ENCODE results near the gene PMS1. TPM values are rescaled to one million over a fixed set of nuclear protein-coding genes. Genes with fewer than 3 reads are reported as not detected.

Gene PMS1
- total RNA-seq, 3 donors from 2014 or later (not counting 1 experiment from before 2014, with no cell fraction given) = 28.9 to 32.3 (median 29.1) TPM

DNA sequence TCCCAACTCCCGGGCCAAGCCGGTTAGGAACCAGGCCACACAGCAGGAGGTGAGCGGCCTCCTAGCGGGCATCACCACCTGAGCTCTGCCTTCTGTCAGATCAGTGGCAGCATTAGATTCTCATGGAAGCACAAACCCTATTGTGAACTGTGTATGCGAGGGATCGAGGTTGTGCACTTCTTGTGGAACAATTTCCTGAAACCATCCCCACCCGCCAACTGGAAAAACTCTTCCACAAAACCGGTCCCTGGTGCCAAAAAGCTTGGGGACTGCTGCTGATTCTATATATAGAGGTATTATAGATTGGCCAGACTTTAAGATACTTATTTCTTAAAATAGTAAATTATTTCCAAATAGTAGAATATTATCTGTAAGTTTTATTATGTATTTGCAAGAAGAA, 89.4 kb downstream of the PMS1 start:
- Mint-ChIP-seq H3K4me3 (no peak overlapping the region), H3K36me3 (no peaks in the 10 kb centered on the region), H3K27ac (no peak overlapping the region), H3K9me3 (peaks cover 2% of the 10 kb centered on the region in 2 donors), H3K27me3 (ENCODE audit: low read depth in 2 of 2) (no peaks in the 10 kb centered on the region), H3K4me1 (peaks cover 10 to 12% of the 10 kb centered on the region in 2 donors)
- no peaks in the 10 kb centered on the region for H3K27me3 ChIP-seq (ENCODE audit: control insufficient read depth, insufficient read depth, low read length)
- H3K4me3 ChIP-seq (ENCODE audit: low read length) = no peak overlapping the region
- DNase-seq = no peak
- intact Hi-C loops (cut with micrococcal nuclease) = no loop called here
- TF ChIP-seq, protein P1, sequence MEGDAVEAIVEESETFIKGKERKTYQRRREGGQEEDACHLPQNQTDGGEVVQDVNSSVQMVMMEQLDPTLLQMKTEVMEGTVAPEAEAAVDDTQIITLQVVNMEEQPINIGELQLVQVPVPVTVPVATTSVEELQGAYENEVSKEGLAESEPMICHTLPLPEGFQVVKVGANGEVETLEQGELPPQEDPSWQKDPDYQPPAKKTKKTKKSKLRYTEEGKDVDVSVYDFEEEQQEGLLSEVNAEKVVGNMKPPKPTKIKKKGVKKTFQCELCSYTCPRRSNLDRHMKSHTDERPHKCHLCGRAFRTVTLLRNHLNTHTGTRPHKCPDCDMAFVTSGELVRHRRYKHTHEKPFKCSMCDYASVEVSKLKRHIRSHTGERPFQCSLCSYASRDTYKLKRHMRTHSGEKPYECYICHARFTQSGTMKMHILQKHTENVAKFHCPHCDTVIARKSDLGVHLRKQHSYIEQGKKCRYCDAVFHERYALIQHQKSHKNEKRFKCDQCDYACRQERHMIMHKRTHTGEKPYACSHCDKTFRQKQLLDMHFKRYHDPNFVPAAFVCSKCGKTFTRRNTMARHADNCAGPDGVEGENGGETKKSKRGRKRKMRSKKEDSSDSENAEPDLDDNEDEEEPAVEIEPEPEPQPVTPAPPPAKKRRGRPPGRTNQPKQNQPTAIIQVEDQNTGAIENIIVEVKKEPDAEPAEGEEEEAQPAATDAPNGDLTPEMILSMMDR (IDR thresholded peaks at IDR 0.05) = no peak
- 99% methylated on average over 5 of the region's 8 CpGs for WGBS (ENCODE audit: insufficient coverage)
- H3K27ac ChIP-seq (ENCODE audit: low read length) = no peak overlapping the region
- H3K9me3 ChIP-seq (ENCODE audit: control insufficient read depth, insufficient read depth, low read length) = no peaks in the 10 kb centered on the region
- no peaks in the 10 kb centered on the region for H3K4me1 ChIP-seq (ENCODE audit: control insufficient read depth, insufficient read depth, low read length)
- H3K36me3 ChIP-seq (ENCODE audit: control insufficient read depth, insufficient read depth, low read length) = peaks cover 2% of the 10 kb centered on the region
- ATAC-seq = no peak

DNA sequence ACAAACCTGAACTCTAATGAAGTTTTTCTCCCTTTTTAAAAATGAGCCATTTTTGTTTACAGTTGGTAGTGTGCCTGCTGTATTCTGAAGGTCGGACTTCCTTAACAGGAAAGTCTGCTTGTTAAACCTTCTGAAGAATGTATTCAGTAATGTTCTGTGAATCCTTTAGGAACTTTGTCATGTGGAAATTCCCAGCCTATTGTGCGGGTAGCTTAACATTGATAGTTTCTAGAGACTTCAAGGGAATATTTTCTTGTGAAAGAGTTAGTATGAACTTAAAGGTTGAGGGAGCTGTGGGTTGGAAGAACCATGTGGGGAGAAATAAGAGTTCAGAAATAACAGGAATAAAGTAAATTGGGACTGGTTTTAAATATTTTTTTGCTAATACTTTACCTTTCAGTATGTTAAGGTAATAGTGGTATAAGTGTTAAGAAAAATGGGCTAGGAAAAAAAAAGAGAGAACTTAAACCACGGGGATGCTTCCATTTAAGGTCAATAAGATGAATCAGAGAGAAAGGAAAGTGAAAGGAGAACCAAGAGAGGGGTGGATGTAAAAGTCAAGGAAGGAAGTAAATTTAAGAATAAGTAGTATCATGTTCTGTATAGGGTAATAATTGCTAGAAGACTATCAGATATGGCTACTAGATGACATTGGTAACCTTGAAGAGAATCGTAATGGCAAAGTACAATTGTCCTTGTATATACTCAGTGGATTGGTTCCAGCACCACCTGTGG, 90.5 kb downstream of the PMS1 start:
- H3K36me3 ChIP-seq (ENCODE audit: control insufficient read depth, insufficient read depth, low read length) = peaks cover 2% of the 10 kb centered on the region
- H3K4me1 ChIP-seq (ENCODE audit: control insufficient read depth, insufficient read depth, low read length) = no peaks in the 10 kb centered on the region
- peak; percentile 46 to 62 (median 59) for ATAC-seq
- H3K4me3 Mint-ChIP-seq = peak overlapping the region; percentile 11
- H3K27me3 Mint-ChIP-seq (ENCODE audit: low read depth in 2 of 2) = no peaks in the 10 kb centered on the region
- H3K36me3 Mint-ChIP-seq = no peaks in the 10 kb centered on the region
- TF ChIP-seq, protein P1 (IDR thresholded peaks at IDR 0.05) = no peak
- peaks cover 10 to 12% of the 10 kb centered on the region in 2 donors for H3K4me1 Mint-ChIP-seq
- H3K27ac ChIP-seq (ENCODE audit: low read length) = no peak overlapping the region
- H3K27ac Mint-ChIP-seq = peak overlapping the region; percentile 51 to 55
- intact Hi-C loops (cut with micrococcal nuclease) = no loop called here
- H3K9me3 ChIP-seq (ENCODE audit: control insufficient read depth, insufficient read depth, low read length) = no peaks in the 10 kb centered on the region
- DNase-seq = peak in 1 of 2 donors; percentile 10
- H3K27me3 ChIP-seq (ENCODE audit: control insufficient read depth, insufficient read depth, low read length) = no peaks in the 10 kb centered on the region
- H3K4me3 ChIP-seq (ENCODE audit: low read length) = no peak overlapping the region
- 69% methylated on average over 4 of the region's 4 CpGs for WGBS (ENCODE audit: insufficient coverage)
- H3K9me3 Mint-ChIP-seq = peaks cover 2% of the 10 kb centered on the region in 2 donors

DNA sequence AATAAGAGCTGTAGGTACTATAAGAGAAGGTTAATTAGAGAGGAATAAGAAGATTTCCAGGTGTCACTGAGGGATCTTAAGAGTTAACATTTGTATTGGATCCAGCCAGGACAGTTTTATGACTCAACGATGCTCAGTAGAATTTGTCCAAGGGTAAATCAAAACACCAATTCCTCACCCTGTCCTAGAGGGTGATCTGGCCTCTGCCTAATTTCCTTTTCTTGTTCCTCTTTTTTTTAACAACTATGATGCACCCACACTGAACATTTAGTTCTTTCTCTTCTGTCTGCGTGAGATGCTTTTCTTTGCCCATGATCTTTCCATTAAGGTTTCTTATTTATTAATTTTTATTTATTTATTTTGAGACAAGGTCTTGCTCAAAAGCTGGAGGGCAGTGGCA, 92.0 kb downstream of the PMS1 start:
- WGBS (ENCODE audit: insufficient coverage) = 21% methylated on average over 1 of the region's 2 CpGs
- H3K36me3 Mint-ChIP-seq = no peaks in the 10 kb centered on the region

More for the DNA sequence above, 92.0 kb downstream of the PMS1 start:
- Mint-ChIP-seq H3K27me3 (ENCODE audit: low read depth in 2 of 2) (no peaks in the 10 kb centered on the region), H3K9me3 (peaks cover 2% of the 10 kb centered on the region in 2 donors), H3K4me3 (no peak overlapping the region), H3K4me1 (peaks cover 10 to 12% of the 10 kb centered on the region in 2 donors), H3K27ac (no peak overlapping the region)
- TF ChIP-seq, protein P1 (IDR thresholded peaks at IDR 0.05) = no peak
- Histone ChIP-seq H3K9me3 (ENCODE audit: control insufficient read depth, insufficient read depth, low read length) (no peaks in the 10 kb centered on the region), H3K4me3 (ENCODE audit: low read length) (no peak overlapping the region), H3K27me3 (ENCODE audit: control insufficient read depth, insufficient read depth, low read length) (no peaks in the 10 kb centered on the region), H3K4me1 (ENCODE audit: control insufficient read depth, insufficient read depth, low read length) (no peaks in the 10 kb centered on the region), H3K36me3 (ENCODE audit: control insufficient read depth, insufficient read depth, low read length) (peaks cover 2% of the 10 kb centered on the region), H3K27ac (ENCODE audit: low read length) (no peak overlapping the region)
- no peak for DNase-seq
- intact Hi-C loops (cut with micrococcal nuclease) = no loop called here
- ATAC-seq = no peak
